Gastrocnemius medialis (tissue), 4 donors: Measurements from ENCODE around the gene TMEM54. TPM values are rescaled to one million over a fixed set of nuclear protein-coding genes. Genes with fewer than 3 reads are reported as not detected.

Source experiments
- ATAC-seq, 2 donors: fragments of 150-250 bp; one replicate each; pipeline ENCODE4 v1.9.1; 2016
- DNase-seq, 2 donors: peaks; one replicate each; pipeline ENCODE4 v3.0.0-alpha.2; 2019
- H3K27ac ChIP-seq, 4 donors: fragments of 200-600 bp; sonication (generic); 1 replicate in 1 of 4; 2 replicates in 3 of 4; pipeline ENCODE4 v1.5.1; 2016 to 2018; ENCODE audit warnings: mild to moderate bottlenecking in 2 of 4, moderate library complexity in 1 of 4
- H3K27me3 ChIP-seq, 3 donors: fragments of 200-600 bp; sonication (generic) in 2 of 3; 1 replicate in 1 of 3; 2 replicates in 2 of 3; pipeline versions ENCODE4 v1.5.1 to v1.6.0; 2016 to 2019; ENCODE audit warnings: mild to moderate bottlenecking in 1 of 3, moderate library complexity in 1 of 3
- H3K36me3 ChIP-seq, 2 donors: fragments of 200-600 bp; sonication (generic) in 1 of 2; one replicate each; pipeline ENCODE4 v1.5.1; 2017 to 2018
- H3K4me1 ChIP-seq, 2 donors: fragments of 200-600 bp; sonication (generic) in 1 of 2; one replicate each; pipeline ENCODE4 v1.5.1; 2016 to 2017; ENCODE audit warnings: mild to moderate bottlenecking in 2 of 2
- H3K4me3 ChIP-seq, 4 donors: fragments of 200-600 bp; sonication (generic) in 3 of 4; 1 replicate in 1 of 4; 2 replicates in 3 of 4; pipeline ENCODE4 v1.5.1; 2016 to 2019; ENCODE audit warnings: mild to moderate bottlenecking in 2 of 4
- H3K9me3 ChIP-seq, 3 donors: fragments of 200-600 bp; sonication (generic) in 2 of 3; 1 replicate in 1 of 3; 2 replicates in 2 of 3; pipeline ENCODE4 v1.5.1; 2016 to 2019
- POLR2A ChIP-seq, 2 donors: fragments of 450-650 bp; IDR thresholded peaks; one replicate each; pipeline ENCODE4 v1.6.1; 2017; ENCODE audit warnings: antibody characterized with exemption in 2 of 2, mild to moderate bottlenecking in 2 of 2, moderate library complexity in 2 of 2
- in situ Hi-C, 4 donors: fragments of 200-750 bp; cut with MboI; loops; one replicate each; pipeline versions ENCODE4 v1.15.0 to v1.8.0; 2017; ENCODE audit warnings: low sequenced_read_pairs in 4 of 4
- intact Hi-C: fragments of 100-400 bp; cut with DNase I; formaldehyde crosslinking; loops from one replicate; pipeline ENCODE4 v1.15.1; 2023; ENCODE audit warnings: low total_unique reads
- total RNA-seq, 4 donors: library from RNA; depleted of rRNA; stranded (reverse); fragments of >200 nt; gene quantifications; one replicate each; pipeline versions ENCODE4 v1.1.0 to v1.2.3, GENCODE V29; 2016
- TF ChIP-seq, protein P1 (sequence below), 5 experiments: fragments of 450-650 bp in 3 of 5; fragments of 200-600 bp in 2 of 5; sonication (generic) in 2 of 5; IDR thresholded peaks in 4 of 5; conservative IDR thresholded peaks in 1 of 5; 1 replicate in 4 of 5; 2 replicates in 1 of 5; pipeline ENCODE4 v1.5.1; 2016 to 2019; ENCODE audit warnings: antibody characterized with exemption in 5 of 5, mild to moderate bottlenecking in 3 of 5, moderate library complexity in 3 of 5

The TMEM54 gene
- total RNA-seq, 4 donors from 2014 or later, result 4.0 to 7.0 (median 4.8) TPM

DNA sequence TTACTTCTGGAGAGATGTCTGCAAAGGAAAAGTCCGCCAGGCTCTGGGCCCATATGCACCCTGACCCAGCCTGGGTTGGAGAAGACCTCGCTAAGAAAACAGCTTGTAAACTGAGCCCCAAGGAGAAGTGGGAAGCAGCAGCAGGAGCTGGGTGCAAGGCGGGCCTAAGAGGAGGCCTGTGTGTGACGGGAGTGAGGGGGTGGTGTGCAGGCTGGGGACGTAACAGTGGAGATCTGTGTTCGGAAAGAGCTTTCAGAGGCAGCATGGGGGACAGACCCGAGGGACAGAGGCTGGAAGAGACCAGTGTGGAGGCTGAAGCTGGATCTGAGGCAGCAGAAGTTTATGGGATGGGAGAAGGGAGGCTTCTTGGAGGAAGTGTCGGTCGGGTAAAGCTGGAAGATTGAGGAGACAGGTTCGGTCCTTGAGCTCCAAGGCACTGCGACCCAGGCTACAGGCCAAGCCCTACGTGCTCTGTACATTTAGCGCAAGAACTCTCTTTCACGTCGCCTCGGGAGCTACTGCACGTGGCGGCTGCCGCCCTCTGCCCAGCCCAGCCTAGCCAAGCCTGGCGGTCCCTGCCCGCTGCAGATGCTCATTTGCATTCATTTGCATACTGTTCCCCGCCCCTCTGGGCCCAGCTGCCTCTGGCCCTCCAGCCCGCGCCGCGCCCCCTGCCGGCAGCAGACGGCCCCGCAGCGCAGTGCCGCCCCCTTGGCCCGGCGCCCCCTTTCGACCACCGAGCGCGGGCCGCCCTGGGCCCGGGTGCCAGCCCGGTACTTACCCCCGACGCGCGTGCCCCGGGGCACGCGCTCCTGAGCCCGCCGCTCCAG lies 8.6 kb downstream of the TMEM54 start:
- DNase-seq (no peak), ATAC-seq (no peak)
- in situ Hi-C loops, result no loop called here
- Histone ChIP-seq H3K9me3 (no peaks in the 10 kb centered on the region), H3K4me3 (peak overlapping the region; percentile 34 to 53 (median 45)), H3K27me3 (peaks cover 29 to 36% (median 32%) of the 10 kb centered on the region in 3 donors), H3K36me3 (no peaks in the 10 kb centered on the region), H3K27ac (no peak overlapping the region), H3K4me1 (peaks cover 6 to 9% of the 10 kb centered on the region in 2 donors)
- intact Hi-C loops, result no loop called here
- TF ChIP-seq, protein P1, sequence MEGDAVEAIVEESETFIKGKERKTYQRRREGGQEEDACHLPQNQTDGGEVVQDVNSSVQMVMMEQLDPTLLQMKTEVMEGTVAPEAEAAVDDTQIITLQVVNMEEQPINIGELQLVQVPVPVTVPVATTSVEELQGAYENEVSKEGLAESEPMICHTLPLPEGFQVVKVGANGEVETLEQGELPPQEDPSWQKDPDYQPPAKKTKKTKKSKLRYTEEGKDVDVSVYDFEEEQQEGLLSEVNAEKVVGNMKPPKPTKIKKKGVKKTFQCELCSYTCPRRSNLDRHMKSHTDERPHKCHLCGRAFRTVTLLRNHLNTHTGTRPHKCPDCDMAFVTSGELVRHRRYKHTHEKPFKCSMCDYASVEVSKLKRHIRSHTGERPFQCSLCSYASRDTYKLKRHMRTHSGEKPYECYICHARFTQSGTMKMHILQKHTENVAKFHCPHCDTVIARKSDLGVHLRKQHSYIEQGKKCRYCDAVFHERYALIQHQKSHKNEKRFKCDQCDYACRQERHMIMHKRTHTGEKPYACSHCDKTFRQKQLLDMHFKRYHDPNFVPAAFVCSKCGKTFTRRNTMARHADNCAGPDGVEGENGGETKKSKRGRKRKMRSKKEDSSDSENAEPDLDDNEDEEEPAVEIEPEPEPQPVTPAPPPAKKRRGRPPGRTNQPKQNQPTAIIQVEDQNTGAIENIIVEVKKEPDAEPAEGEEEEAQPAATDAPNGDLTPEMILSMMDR (IDR thresholded peaks at IDR 0.05 in 4 of 5, conservative IDR thresholded peaks at IDR 0.05 in 1 of 5), result peak in 4 of 5 experiments; percentile 7 to 55 (median 24)
- no peak for TF ChIP-seq POLR2A (IDR thresholded peaks at IDR 0.05)

DNA sequence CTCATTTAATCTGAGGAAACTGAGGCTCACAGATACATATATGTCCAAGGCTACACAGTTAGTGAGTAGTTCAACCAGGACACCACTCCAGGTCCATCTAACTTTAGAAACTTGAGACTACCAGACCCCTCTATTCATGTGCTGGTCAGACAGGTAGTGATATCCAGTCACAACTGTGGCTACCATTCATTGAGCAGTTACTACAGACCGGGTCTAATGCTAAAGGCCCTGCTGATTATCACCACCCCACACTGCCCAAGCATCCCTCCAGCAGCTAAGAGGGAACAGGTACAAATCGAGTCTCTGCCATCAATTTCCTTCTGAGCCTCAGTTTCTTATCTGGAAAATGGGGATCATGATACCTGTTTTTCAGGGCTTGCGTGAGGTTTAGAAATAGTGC lies 9.6 kb downstream of the TMEM54 start:
- Histone ChIP-seq H3K4me1 (peaks cover 6 to 9% of the 10 kb centered on the region in 2 donors), H3K4me3 (no peak overlapping the region), H3K9me3 (no peaks in the 10 kb centered on the region), H3K27me3 (peaks cover 36 to 45% (median 42%) of the 10 kb centered on the region in 3 donors), H3K36me3 (no peaks in the 10 kb centered on the region), H3K27ac (no peak overlapping the region)
- in situ Hi-C loops, result no loop called here
- DNase-seq, result no peak
- no peak for ATAC-seq
- TF ChIP-seq, protein P1 (IDR thresholded peaks at IDR 0.05 in 4 of 5, conservative IDR thresholded peaks at IDR 0.05 in 1 of 5), result no peak
- no peak for TF ChIP-seq POLR2A (IDR thresholded peaks at IDR 0.05)
- intact Hi-C loops, result no loop called here

DNA sequence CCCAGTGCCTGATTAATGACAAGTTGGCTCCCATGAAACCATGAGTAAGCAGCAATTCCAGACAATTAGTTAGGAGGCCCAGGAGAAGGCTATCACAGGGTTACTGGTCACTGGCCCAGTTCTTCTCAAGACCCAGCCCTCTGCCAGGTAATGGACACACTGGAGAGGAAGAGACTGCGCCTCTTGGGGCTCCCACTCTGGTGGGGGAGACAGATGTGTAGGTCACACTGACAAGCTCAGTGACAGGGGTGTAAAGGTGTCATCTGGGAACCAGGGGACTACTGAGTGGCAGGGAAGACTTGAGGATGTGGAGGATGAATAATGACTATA lies 10.0 kb downstream of the TMEM54 start:
- Histone ChIP-seq H3K4me3 (no peak overlapping the region), H3K9me3 (no peaks in the 10 kb centered on the region), H3K36me3 (no peaks in the 10 kb centered on the region), H3K27me3 (peaks cover 39 to 47% (median 43%) of the 10 kb centered on the region in 3 donors), H3K27ac (no peak overlapping the region), H3K4me1 (peaks cover 6 to 9% of the 10 kb centered on the region in 2 donors)
- in situ Hi-C loops (no loop called here), intact Hi-C loops (no loop called here)
- TF ChIP-seq, protein P1 (IDR thresholded peaks at IDR 0.05 in 4 of 5, conservative IDR thresholded peaks at IDR 0.05 in 1 of 5), result no peak
- TF ChIP-seq POLR2A (IDR thresholded peaks at IDR 0.05), result no peak
- no peak for DNase-seq
- no peak for ATAC-seq

DNA sequence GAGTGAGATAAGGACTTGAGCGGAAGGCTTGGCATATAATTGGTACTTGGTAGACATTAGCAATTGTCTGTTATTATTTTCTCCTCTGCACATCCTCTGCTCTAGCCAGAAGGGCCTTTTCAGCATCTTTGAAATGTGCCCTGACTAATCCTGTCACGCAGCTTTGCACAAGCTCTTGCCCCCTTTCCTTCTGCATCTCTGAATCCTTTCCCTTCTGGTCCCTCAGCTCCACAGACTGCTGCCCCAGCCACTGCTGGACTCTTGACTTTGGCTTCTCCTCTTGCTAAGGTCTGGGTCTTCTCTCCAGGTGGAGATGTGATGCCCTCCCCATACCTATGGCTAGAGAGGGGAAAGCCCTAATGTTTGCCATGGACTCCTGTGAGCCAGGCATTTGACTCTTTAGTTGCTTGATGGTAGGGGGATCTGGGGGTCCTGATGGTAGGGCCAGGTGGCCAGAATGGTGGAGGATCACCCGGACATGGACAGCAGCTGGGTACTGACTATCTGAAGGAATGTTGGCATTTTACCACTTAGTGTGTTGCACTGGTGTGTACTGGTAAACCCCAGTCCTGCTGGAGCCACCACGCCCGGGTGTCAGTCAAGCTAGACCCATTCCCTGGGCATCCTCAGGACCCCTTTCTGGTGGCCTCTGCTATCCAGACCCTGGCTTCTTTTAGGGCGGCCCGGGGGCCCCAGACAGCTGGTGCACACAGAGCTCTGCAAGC lies 10.5 kb downstream of the TMEM54 start:
- Histone ChIP-seq H3K4me1 (peaks cover 6 to 9% of the 10 kb centered on the region in 2 donors), H3K27ac (no peak overlapping the region), H3K36me3 (no peaks in the 10 kb centered on the region), H3K27me3 (peaks cover 39 to 52% (median 46%) of the 10 kb centered on the region in 3 donors), H3K4me3 (no peak overlapping the region), H3K9me3 (no peaks in the 10 kb centered on the region)
- no peak for DNase-seq
- TF ChIP-seq, protein P1 (IDR thresholded peaks at IDR 0.05 in 4 of 5, conservative IDR thresholded peaks at IDR 0.05 in 1 of 5), result no peak
- no peak for TF ChIP-seq POLR2A (IDR thresholded peaks at IDR 0.05)
- intact Hi-C loops (no loop called here), in situ Hi-C loops (no loop called here)
- ATAC-seq, result no peak
